ENCODE results near the gene KMT5B. TPM values are rescaled to one million over a fixed set of nuclear protein-coding genes. Genes with fewer than 3 reads are reported as not detected.
"Not testable (repeated sequence)": the region's sequence is repeated elsewhere in the genome, so short reads cannot be mapped to it uniquely, and the experiment has no call there.

The KMT5B gene
- total RNA-seq, result 10 to 100 TPM; 14.4 to 14.7 TPM

DNA sequence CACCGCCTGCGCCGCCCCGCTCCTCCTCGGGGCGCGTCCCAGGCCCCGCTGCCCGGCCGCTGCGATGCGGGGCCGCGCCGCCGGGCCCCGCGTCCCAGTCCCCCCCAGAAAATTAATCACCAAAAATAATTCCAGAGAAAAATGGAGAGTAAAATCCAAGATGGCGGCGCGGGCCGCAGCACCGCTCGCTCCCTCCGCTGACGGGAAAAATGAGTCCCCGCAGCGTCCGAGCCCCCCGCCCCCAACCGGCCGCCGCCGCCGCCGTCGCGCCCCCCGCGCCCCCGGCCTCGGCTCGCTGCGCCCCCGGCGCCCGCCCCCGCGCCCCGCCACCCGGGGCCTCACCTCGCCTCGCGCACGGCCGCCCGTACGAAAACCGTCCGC lies at the start of gene KMT5B:
KMT5B (minus strand) TSS at position 162 of the 381 bp plus-strand sequence. CDS start 23,220 bp downstream, outside the sequence.
- ChIA-PET POLR2A (no interaction called here), CTCF (interaction anchor here (1.5 kb wide), 1 partner anchor 14 kb away, joined by 3 read pairs; no protein-coding TSS in a partner anchor)

- POLR2A ChIA-PET, result no interaction called here
- CTCF ChIA-PET, result no interaction called here
Measured at GRCh38 chr11:68262544-68262827, 49.4 kb upstream of the KMT5B start.

- ChIA-PET CTCF (interaction anchor here (6.7 kb wide), 1 partner anchor 37 kb away, joined by 109 read pairs; no protein-coding TSS in a partner anchor), POLR2A (no interaction called here)
Measured at GRCh38 chr11:68261749-68262543, 48.9 kb upstream of the KMT5B start.

GRCh38 chr11:68261006-68261405 lies 47.9 kb upstream of the KMT5B start:
- ChIA-PET CTCF (interaction anchor here (6.7 kb wide), 1 partner anchor 38 kb away, joined by 109 read pairs; no protein-coding TSS in a partner anchor), POLR2A (no interaction called here)

DNA sequence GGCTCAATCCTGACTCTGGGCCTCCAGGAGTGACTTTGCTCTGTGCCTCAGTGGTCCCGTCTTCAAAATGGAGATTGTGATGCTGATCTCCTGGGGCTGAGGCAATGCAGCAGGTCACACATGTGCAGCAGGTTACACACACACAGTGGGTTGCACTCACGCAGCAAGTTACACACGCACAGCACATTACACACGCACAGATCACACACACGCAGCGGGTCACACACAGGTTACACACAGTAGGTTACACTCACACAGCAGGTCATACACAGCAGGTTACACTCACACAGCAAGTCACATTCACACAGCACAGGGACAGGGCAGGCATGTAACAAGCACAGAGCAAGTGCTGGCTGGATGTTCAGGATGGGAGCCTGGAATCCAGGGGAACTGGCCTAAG lies 47.4 kb upstream of the KMT5B start:
- POLR2A ChIA-PET, result no interaction called here

DNA sequence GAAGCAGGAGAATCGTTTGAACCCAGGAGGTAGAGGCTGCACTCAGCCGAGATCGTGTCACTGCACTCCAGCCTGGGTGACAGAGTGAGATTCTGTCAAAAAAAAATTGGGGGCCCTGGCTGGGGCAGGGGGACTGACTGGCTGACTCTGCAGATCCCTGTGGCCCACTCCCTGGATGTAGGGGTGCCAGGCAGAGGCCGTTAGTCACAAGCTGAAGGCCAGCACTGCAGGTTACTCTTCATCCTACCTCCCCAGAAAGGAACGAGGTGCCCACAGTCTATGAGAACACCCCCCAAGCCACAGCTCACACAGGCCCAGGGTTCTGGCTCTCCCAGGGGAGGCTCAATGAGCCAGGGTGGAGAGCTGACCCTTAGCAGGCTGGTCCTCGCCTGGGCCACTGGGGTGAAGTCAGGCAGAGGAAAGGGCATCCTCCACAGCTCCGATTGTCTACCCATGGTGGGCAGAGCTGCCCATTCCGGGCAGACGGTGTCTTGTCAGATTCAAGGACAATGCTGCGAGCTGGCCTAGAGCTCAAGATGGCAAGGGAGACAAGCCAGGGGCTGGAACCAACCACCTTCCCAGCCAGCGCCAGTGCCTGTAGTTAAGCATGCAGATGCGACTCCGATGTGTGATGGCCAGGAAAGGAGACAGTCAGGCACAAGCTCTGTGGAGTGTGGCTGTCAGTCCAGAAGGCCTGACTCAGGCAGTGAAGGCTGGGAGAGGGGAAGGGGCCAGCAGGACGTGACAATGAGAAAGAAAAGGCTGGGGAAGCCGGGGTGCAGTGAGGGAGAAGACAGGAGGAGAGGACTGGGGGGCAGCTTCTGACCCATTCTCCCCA lies 46.2 kb upstream of the KMT5B start:
- POLR2A ChIA-PET, result interaction anchor here (0.7 kb wide), 1 partner anchor 12 kb away, joined by 3 read pairs; the partner anchor contains the start of gene C11orf24

More for the DNA sequence above, 47.4 kb upstream of the KMT5B start:
- CTCF ChIA-PET, result interaction anchor here (0.8 to 6.7 kb wide), 3 partner anchors 10 to 38 kb away, joined by 3 to 109 read pairs (median 4); no protein-coding TSS in a partner anchor

DNA sequence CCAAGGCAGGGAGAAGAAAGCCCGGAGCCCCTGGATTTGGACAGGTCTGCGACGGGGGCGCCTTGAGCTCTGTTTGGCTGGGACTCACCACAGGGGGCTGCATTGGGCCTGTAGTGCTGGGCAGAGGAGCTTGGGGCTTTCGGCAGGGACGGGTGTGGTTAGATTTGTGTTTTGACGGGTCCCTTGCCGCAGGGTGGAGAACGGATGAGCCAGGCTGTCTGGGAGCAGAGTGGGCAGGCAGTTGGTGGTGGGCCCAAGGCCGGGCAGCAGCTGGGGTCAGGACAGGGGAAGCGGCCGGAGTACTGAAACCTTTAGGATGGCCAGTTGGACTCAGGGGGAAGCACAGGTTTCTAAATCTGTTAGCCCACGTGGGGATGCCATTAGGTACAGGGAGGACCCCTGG lies 45.3 kb upstream of the KMT5B start:
- ChIA-PET CTCF (interaction anchor here (1.0 to 6.7 kb wide), 5 partner anchors 24 to 130 kb away, joined by 3 to 109 read pairs (median 3); no protein-coding TSS in a partner anchor), POLR2A (interaction anchor here (0.6 to 1.4 kb wide), 4 partner anchors 14 to 149 kb away, joined by 3 to 4 read pairs (median 3); partner anchors contain the start of gene C11orf24)

More for the DNA sequence above, 46.2 kb upstream of the KMT5B start:
- CTCF ChIA-PET, result interaction anchor here (0.8 to 6.7 kb wide), 3 partner anchors 11 to 39 kb away, joined by 3 to 109 read pairs (median 3); no protein-coding TSS in a partner anchor

GRCh38 chr11:68257477-68258362 lies 44.6 kb upstream of the KMT5B start:
- CTCF ChIA-PET, result interaction anchor here (0.7 to 6.7 kb wide), 15 partner anchors 10 to 130 kb away, joined by 3 to 109 read pairs (median 3); partner anchors contain the start of gene C11orf24
- POLR2A ChIA-PET, result interaction anchor here (0.6 to 1.4 kb wide), 4 partner anchors 14 to 149 kb away, joined by 3 to 4 read pairs (median 3); partner anchors contain the start of gene C11orf24

- ChIA-PET CTCF (interaction anchor here (1.2 to 6.7 kb wide), 2 partner anchors 15 to 42 kb away, joined by 4 to 109 read pairs; no protein-coding TSS in a partner anchor), POLR2A (no interaction called here)
Measured at GRCh38 chr11:68256331-68256741, 43.2 kb upstream of the KMT5B start.

DNA sequence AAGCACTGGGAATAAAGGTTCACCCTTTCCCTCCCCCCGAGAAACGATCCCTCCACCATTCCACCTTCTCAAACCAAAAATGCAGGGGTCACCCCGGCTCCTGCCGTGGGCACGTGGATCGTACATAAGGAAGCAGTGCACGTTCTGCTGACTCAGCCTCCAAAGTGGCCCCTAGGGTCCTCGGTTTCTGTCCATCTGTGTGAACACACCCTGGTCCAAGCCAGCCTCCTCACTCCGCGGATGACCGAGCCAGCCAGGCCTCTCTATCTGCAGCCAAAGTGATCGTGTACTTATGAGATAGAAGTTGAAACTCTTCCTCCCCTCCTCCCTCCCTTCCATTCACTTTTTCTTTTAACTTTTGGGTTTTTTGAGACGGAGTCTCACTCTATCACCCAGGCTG lies 42.4 kb upstream of the KMT5B start:
- ChIA-PET CTCF (interaction anchor here (6.7 kb wide), 1 partner anchor 43 kb away, joined by 109 read pairs; no protein-coding TSS in a partner anchor), POLR2A (no interaction called here)

- ChIA-PET CTCF (interaction anchor here (3.8 kb wide), 1 partner anchor 43 kb away, joined by 20 read pairs; no protein-coding TSS in a partner anchor), POLR2A (no interaction called here)
Measured at GRCh38 chr11:68254421-68254820, 41.3 kb upstream of the KMT5B start.

GRCh38 chr11:68251765-68252164 lies 38.7 kb upstream of the KMT5B start:
- ChIA-PET CTCF (interaction anchor here (3.8 kb wide), 1 partner anchor 46 kb away, joined by 20 read pairs; no protein-coding TSS in a partner anchor), POLR2A (no interaction called here)

GRCh38 chr11:68244912-68245311 lies 31.8 kb upstream of the KMT5B start:
- POLR2A ChIA-PET, result interaction anchor here (0.5 kb wide), 1 partner anchor 128 kb away, joined by 7 read pairs; no protein-coding TSS in a partner anchor
- CTCF ChIA-PET, result not testable (repeated sequence)

DNA sequence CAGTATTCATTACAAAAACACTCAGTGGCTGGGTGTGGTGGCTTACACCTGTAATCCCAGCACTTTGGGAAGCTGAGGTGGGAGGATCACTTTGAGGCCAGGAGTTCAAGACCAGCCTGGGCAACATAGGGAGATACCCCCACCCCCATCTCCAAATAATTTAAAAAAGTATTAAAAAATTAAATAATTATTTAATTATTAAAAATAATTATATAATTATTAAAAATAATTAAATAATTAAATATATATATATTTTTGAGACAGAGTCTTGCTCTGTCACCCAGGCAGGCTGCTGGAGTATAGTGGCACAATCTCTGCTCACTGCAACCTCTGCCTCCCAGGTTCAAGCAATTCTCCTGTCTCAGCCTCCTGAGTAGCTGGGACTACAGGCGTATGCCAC lies 30.8 kb upstream of the KMT5B start:
- POLR2A ChIA-PET, CTCF ChIA-PET: not testable (repeated sequence)

DNA sequence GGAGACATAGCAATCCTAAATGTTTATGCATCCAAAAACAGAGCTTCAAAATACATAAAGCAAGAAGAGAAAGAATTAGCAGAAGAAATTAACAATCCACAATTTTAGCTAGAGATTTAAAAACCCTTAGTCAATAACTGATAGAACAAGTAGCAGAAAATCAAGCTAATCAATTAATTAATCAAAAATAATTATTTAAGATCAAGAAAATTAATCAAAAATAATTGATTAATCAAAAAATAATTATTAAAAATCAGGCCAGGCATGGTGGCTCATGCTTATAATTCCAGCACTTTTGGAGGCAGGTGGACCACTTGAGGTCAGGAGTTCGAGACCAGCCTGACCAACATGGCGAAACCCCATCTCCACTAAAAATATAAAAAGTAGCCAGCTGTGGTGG lies 29.5 kb upstream of the KMT5B start:
- ChIA-PET CTCF (no interaction called here), POLR2A (no interaction called here)

DNA sequence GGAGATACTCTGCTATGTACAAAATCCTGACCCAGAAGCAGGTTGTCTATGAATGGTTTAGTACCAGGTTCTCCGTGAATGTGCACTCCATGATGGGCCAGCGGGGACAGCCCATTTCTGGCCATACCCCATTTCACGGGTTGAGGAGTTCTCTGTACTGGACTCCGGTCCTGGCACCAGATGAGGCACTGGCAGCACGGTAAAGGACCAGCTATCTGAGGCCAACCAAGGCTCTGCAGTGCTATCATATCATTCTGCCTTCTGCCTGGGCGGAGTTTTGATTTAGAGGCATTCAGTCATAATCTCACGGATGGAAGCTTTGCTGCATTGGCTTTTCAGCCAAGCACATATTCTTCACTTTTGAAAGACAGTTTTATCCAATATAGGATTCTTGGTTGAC lies 18.5 kb upstream of the KMT5B start:
- ChIA-PET POLR2A (no interaction called here), CTCF (interaction anchor here (1.2 kb wide), 1 partner anchor 26 kb away, joined by 3 read pairs; no protein-coding TSS in a partner anchor)

DNA sequence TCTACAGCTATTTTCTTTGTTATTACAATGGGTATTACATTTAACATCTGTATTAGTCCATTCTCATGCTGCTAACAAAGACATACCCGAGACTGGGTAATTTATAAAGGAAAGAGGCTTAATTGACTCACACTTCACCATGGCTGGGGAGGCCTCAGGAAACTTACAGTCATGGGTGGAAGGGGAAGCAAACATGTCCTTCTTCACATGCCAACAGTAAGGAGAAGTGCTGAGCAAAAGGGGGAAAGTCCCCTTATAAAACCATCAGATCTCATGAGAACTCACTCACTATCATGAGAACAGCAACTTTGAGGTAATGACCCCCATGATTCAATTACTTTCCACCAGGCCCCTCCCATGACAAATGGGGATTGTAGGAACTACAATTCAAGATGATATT lies 16.5 kb upstream of the KMT5B start:
- ChIA-PET POLR2A (no interaction called here), CTCF (no interaction called here)

- ChIA-PET POLR2A (no interaction called here), CTCF (no interaction called here)
Measured at GRCh38 chr11:68226421-68226820, 13.3 kb upstream of the KMT5B start.

- ChIA-PET POLR2A (no interaction called here), CTCF (no interaction called here)
Measured at GRCh38 chr11:68224606-68225005, 11.5 kb upstream of the KMT5B start.
